NT2/D1 (cell line): Measurements from ENCODE around the gene EAF2.

Experiments used
- YY1 ChIP-seq: IDR thresholded peaks from 2 replicates; pipeline ENCODE4 v1.6.1; 2011; ENCODE audit not compliant: insufficient read length, insufficient read depth
- ZNF274 ChIP-seq: IDR thresholded peaks from 2 replicates; pipeline ENCODE4 v1.6.1; 2011; ENCODE audit warnings: mild to moderate bottlenecking, low read depth, low read length

DNA sequence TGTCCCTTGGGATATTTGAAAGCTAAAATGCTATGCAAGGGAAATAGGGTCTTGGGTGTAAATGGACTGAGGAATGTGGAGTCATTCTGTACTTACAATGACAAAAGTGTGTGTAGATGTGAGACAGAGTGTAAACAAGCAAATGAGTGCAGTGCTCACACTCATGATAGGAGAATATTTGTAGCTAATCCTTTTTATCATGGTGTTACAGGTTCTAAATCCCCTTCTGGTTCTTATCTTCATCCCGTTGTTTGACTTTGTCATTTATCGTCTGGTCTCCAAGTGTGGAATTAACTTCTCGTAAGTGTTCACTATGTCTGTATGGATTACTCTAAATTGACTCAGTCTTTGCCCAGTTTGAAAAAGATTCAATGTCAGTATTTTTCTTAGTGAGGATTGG lies 89.7 kb downstream of the EAF2 start:
- TF ChIP-seq ZNF274 (no peak), YY1 (no peak)
